Measurements from ENCODE around the gene GLCE.

Gene GLCE

GRCh38 chr15:69209661-69210060 lies 49.2 kb downstream of the GLCE start:
- no peak for DNase-seq (ENCODE audit: low spot score)

GRCh38 chr15:69210574-69210973 lies 50.1 kb downstream of the GLCE start:
- DNase-seq (ENCODE audit: low spot score), result no peak

GRCh38 chr15:69213786-69214185 lies 53.4 kb downstream of the GLCE start:
- no peak for DNase-seq (ENCODE audit: low spot score)

GRCh38 chr15:69215314-69216035 lies 55.0 kb downstream of the GLCE start:
- no peak for DNase-seq (ENCODE audit: low spot score)

- no peak for DNase-seq (ENCODE audit: low spot score)
Observed at GRCh38 chr15:69217381-69217780, 56.9 kb downstream of the GLCE start.

- DNase-seq (ENCODE audit: low spot score), result no peak
Observed at GRCh38 chr15:69219690-69220089, 59.3 kb downstream of the GLCE start.

GRCh38 chr15:69222002-69222474 lies 61.6 kb downstream of the GLCE start:
- DNase-seq (ENCODE audit: low spot score), result no peak

GRCh38 chr15:69223083-69223813 lies 62.8 kb downstream of the GLCE start:
- no peak for DNase-seq (ENCODE audit: low spot score)

- no peak for DNase-seq (ENCODE audit: low spot score)
Observed at GRCh38 chr15:69224383-69224782, 63.9 kb downstream of the GLCE start.

GRCh38 chr15:69225355-69226022 lies 65.1 kb downstream of the GLCE start:
- DNase-seq (ENCODE audit: low spot score), result peak; percentile 41

- no peak for DNase-seq (ENCODE audit: low spot score)
Observed at GRCh38 chr15:69226023-69226355, 65.6 kb downstream of the GLCE start.

- DNase-seq (ENCODE audit: low spot score), result no peak
Observed at GRCh38 chr15:69232144-69232543, 71.7 kb downstream of the GLCE start.

- no peak for DNase-seq (ENCODE audit: low spot score)
Observed at GRCh38 chr15:69232765-69233164, 72.3 kb downstream of the GLCE start.

GRCh38 chr15:69234676-69235075 lies 74.2 kb downstream of the GLCE start:
- DNase-seq (ENCODE audit: low spot score), result no peak

GRCh38 chr15:69236505-69236904 lies 76.1 kb downstream of the GLCE start:
- no peak for DNase-seq (ENCODE audit: low spot score)

GRCh38 chr15:69237718-69238117 lies 77.3 kb downstream of the GLCE start:
- no peak for DNase-seq (ENCODE audit: low spot score)

GRCh38 chr15:69244798-69245197 lies 84.4 kb downstream of the GLCE start:
- DNase-seq (ENCODE audit: low spot score), result no peak

GRCh38 chr15:69253156-69253555 lies 92.7 kb downstream of the GLCE start:
- DNase-seq (ENCODE audit: low spot score), result peak; percentile 79

GRCh38 chr15:69265347-69265955 lies 105.0 kb downstream of the GLCE start:
- peak; percentile 40 for DNase-seq (ENCODE audit: low spot score)

- no peak for DNase-seq (ENCODE audit: low spot score)
Observed at GRCh38 chr15:69271217-69271616, 110.8 kb downstream of the GLCE start.

- DNase-seq (ENCODE audit: low spot score), result no peak
Observed at GRCh38 chr15:69272139-69272538, 111.7 kb downstream of the GLCE start.

- DNase-seq (ENCODE audit: low spot score), result no peak
Observed at GRCh38 chr15:69272891-69273290, 112.5 kb downstream of the GLCE start.

All from kidney tubule cell (primary cell).